Measurements from ENCODE around the gene DDR1. TPM values are rescaled to one million over a fixed set of nuclear protein-coding genes. Genes with fewer than 3 reads are reported as not detected.

Gene DDR1
- total RNA-seq, 2 donors from 2014 or later: 22.1 to 23.8 TPM

GRCh38 chr6:30944051-30944450 is 59.7 kb downstream of the DDR1 start:
- DNase-seq (ENCODE audit: low spot score) (no peak), ATAC-seq (ENCODE audit: insufficient number of reproducible peaks, low FRiP score, low read depth) (no peak)
- Histone ChIP-seq H3K27me3 (replicated peaks; ENCODE audit: insufficient read depth) (no peaks in the 10 kb centered on the region), H3K4me3 (no peak overlapping the region), H3K9me3 (no peaks in the 10 kb centered on the region), H3K27ac (no peak overlapping the region), H3K36me3 (no peaks in the 10 kb centered on the region), H3K4me1 (ENCODE audit: control insufficient read depth in 1 of 2, low read depth in 2 of 2) (peaks cover 0 to 4% of the 10 kb centered on the region in 2 donors)
- TF ChIP-seq CTCF (IDR thresholded peaks at IDR 0.05): no peak

- no peak for DNase-seq (ENCODE audit: low spot score)
- Histone ChIP-seq H3K27ac (no peak overlapping the region), H3K27me3 (replicated peaks; ENCODE audit: insufficient read depth) (no peaks in the 10 kb centered on the region), H3K36me3 (no peaks in the 10 kb centered on the region), H3K9me3 (no peaks in the 10 kb centered on the region), H3K4me3 (no peak overlapping the region), H3K4me1 (ENCODE audit: control insufficient read depth in 1 of 2, low read depth in 2 of 2) (peaks cover 0 to 4% of the 10 kb centered on the region in 2 donors)
- no peak for ATAC-seq (ENCODE audit: insufficient number of reproducible peaks, low FRiP score, low read depth)
- no peak for TF ChIP-seq CTCF (IDR thresholded peaks at IDR 0.05)
Measured at GRCh38 chr6:30945281-30945680, 61.0 kb downstream of the DDR1 start.

GRCh38 chr6:30947231-30947630 is 62.9 kb downstream of the DDR1 start:
- ATAC-seq (ENCODE audit: insufficient number of reproducible peaks, low FRiP score, low read depth): no peak
- no peaks in the 10 kb centered on the region for H3K27me3 ChIP-seq (replicated peaks; ENCODE audit: insufficient read depth)

GRCh38 chr6:30948811-30949210 is 64.5 kb downstream of the DDR1 start:
- no peaks in the 10 kb centered on the region for H3K36me3 ChIP-seq
- H3K4me1 ChIP-seq (ENCODE audit: control insufficient read depth in 1 of 2, low read depth in 2 of 2): no peaks in the 10 kb centered on the region
- H3K27me3 ChIP-seq (replicated peaks; ENCODE audit: insufficient read depth): no peaks in the 10 kb centered on the region
- H3K27ac ChIP-seq: no peak overlapping the region
- DNase-seq (ENCODE audit: low spot score) (no peak), ATAC-seq (ENCODE audit: insufficient number of reproducible peaks, low FRiP score, low read depth) (no peak)
- H3K4me3 ChIP-seq: no peak overlapping the region
- no peak for TF ChIP-seq CTCF (IDR thresholded peaks at IDR 0.05)
- no peaks in the 10 kb centered on the region for H3K9me3 ChIP-seq

More at GRCh38 chr6:30947231-30947630, 62.9 kb downstream of the DDR1 start:
- no peak overlapping the region for H3K4me3 ChIP-seq
- H3K4me1 ChIP-seq (ENCODE audit: control insufficient read depth in 1 of 2, low read depth in 2 of 2): peaks cover 0 to 4% of the 10 kb centered on the region in 2 donors
- no peak overlapping the region for H3K27ac ChIP-seq
- no peaks in the 10 kb centered on the region for H3K36me3 ChIP-seq
- TF ChIP-seq CTCF (IDR thresholded peaks at IDR 0.05): no peak
- H3K9me3 ChIP-seq: no peaks in the 10 kb centered on the region
- DNase-seq (ENCODE audit: low spot score): no peak

Other genes starting within 250 kb of the DDR1 start
- gene C6orf136, start 237.4 kb upstream of the DDR1 start, total RNA-seq: 10 to 100 TPM; 17.1 to 30.3 TPM
- 10 to 100 TPM; 27.4 to 55.2 TPM for gene DHX16, start 211.5 kb upstream of the DDR1 start, total RNA-seq
- 10 to 100 TPM; 65.7 to 88.2 TPM for gene PPP1R18, start 197.9 kb upstream of the DDR1 start, total RNA-seq
- 10 to 100 TPM in 1 of 2 donors, 1 to 10 TPM in 1; 2.3 to 17.1 TPM for gene NRM, start 193.5 kb upstream of the DDR1 start, total RNA-seq
- gene MDC1, start 167.2 kb upstream of the DDR1 start, total RNA-seq: 10 to 100 TPM; 16.6 to 22.6 TPM
- 100 to 1,000 TPM; 172 to 243 TPM for gene TUBB, start 164.2 kb upstream of the DDR1 start, total RNA-seq
- 100 to 1,000 TPM; 135 to 177 TPM for gene FLOT1, start 141.8 kb upstream of the DDR1 start, total RNA-seq
- 10 to 100 TPM; 43.5 to 43.8 TPM for gene IER3, start 140.0 kb upstream of the DDR1 start, total RNA-seq
- 10 to 100 TPM; 14.9 to 42.2 TPM for gene GTF2H4, start 23.7 kb downstream of the DDR1 start, total RNA-seq
- 10 to 100 TPM; 20.2 to 26.0 TPM for gene VARS2, start 29.7 kb downstream of the DDR1 start, total RNA-seq
- gene SFTA2, start 47.7 kb downstream of the DDR1 start, total RNA-seq: not detected
- gene MUCL3, start 56.5 kb downstream of the DDR1 start, total RNA-seq: 10 to 100 TPM in 1 of 2 donors, not detected in 1; 13.8 TPM
- gene MUC21, start 99.2 kb downstream of the DDR1 start, total RNA-seq: not detected
- not detected for gene MUC22, start 126.0 kb downstream of the DDR1 start, total RNA-seq
- not detected for gene C6orf15, start 228.1 kb downstream of the DDR1 start, total RNA-seq
- gene PSORS1C1, start 230.3 kb downstream of the DDR1 start, total RNA-seq: 1 to 10 TPM; 3.7 to 6.8 TPM
- gene CDSN, start 235.9 kb downstream of the DDR1 start, total RNA-seq: 1 to 10 TPM in 1 of 2 donors, under 1 TPM in 1; 0.28 to 1.6 TPM

Data from thoracic aorta (tissue), 2 donors.